ENCODE measurements around the gene KIF2C.
"Not testable (repeated sequence)": the region's sequence is repeated elsewhere in the genome, so short reads cannot be mapped to it uniquely, and the experiment has no call there.

Gene KIF2C

GRCh38 chr1:44760876-44761275, 21.2 kb downstream of the KIF2C start:
- peaks cover 9% of the 10 kb centered on the region for H3K4me1 Mint-ChIP-seq
- peaks cover 60% of the 10 kb centered on the region for H3K36me3 Mint-ChIP-seq
- no peaks in the 10 kb centered on the region for H3K9me3 Mint-ChIP-seq
- H3K27ac Mint-ChIP-seq: no peak overlapping the region
- CTCF ChIA-PET: no interaction called here
- H3K4me3 Mint-ChIP-seq: no peak overlapping the region
- no peaks in the 10 kb centered on the region for H3K27me3 Mint-ChIP-seq
- DNase-seq: no peak

GRCh38 chr1:44766421-44766820, 26.8 kb downstream of the KIF2C start:
- H3K27me3 Mint-ChIP-seq, H3K9me3 Mint-ChIP-seq, H3K4me3 Mint-ChIP-seq, H3K4me1 Mint-ChIP-seq, DNase-seq, H3K27ac Mint-ChIP-seq: not testable (repeated sequence)
- H3K36me3 Mint-ChIP-seq: peaks cover 41% of the 10 kb centered on the region
- CTCF ChIA-PET: interaction anchor here (0.8 to 1.4 kb wide), 4 partner anchors 16 to 22 kb away, joined by 3 to 6 read pairs (median 3); partner anchors contain the start of gene BEST4

GRCh38 chr1:44775078-44775929, 35.7 kb downstream of the KIF2C start, which contains the start of gene RPS8:
Gene RPS8 (plus strand): TSS chr1:44775540. CDS start chr1:44775597, 57 bp downstream.
- Mint-ChIP-seq H3K4me1 (peaks cover 49% of the 10 kb centered on the region), H3K9me3 (no peaks in the 10 kb centered on the region), H3K4me3 (peak within 1 kb of the TSS; percentile 88), H3K27me3 (no peaks in the 10 kb centered on the region), H3K27ac (peak within 1 kb of the TSS; percentile 97), H3K36me3 (peaks cover 47% of the 10 kb centered on the region)
- CTCF ChIA-PET: interaction anchor here (0.6 to 2.2 kb wide), 5 partner anchors 9 to 524 kb away, joined by 3 to 13 read pairs (median 3); partner anchors contain the start of gene PLK3
- DNase-seq: peak; percentile 93

- no peaks in the 10 kb centered on the region for H3K9me3 Mint-ChIP-seq
- H3K4me3 Mint-ChIP-seq: peak overlapping the region; percentile 88
- peaks cover 54% of the 10 kb centered on the region for H3K36me3 Mint-ChIP-seq
- H3K27ac Mint-ChIP-seq: peak overlapping the region; percentile 97
- H3K27me3 Mint-ChIP-seq: no peaks in the 10 kb centered on the region
- peak; percentile 46 for DNase-seq
- peaks cover 51% of the 10 kb centered on the region for H3K4me1 Mint-ChIP-seq
- CTCF ChIA-PET: interaction anchor here (0.7 to 2.2 kb wide), 4 partner anchors 8 to 523 kb away, joined by 3 to 13 read pairs (median 4); partner anchors contain the start of gene PLK3
Observed at GRCh38 chr1:44775930-44776729, 36.5 kb downstream of the KIF2C start.

- Mint-ChIP-seq H3K4me3 (peak overlapping the region; percentile 88), H3K27ac (peak overlapping the region; percentile 97), H3K36me3 (peaks cover 60% of the 10 kb centered on the region), H3K9me3 (no peaks in the 10 kb centered on the region), H3K4me1 (peaks cover 54% of the 10 kb centered on the region), H3K27me3 (no peaks in the 10 kb centered on the region)
- CTCF ChIA-PET: interaction anchor here (0.9 kb wide), 1 partner anchor 523 kb away, joined by 3 read pairs; no protein-coding TSS in a partner anchor
- DNase-seq: no peak
Observed at GRCh38 chr1:44776730-44777068, 37.1 kb downstream of the KIF2C start.

GRCh38 chr1:44777547-44777946, 37.9 kb downstream of the KIF2C start:
- Mint-ChIP-seq H3K9me3 (no peaks in the 10 kb centered on the region), H3K27ac (peak overlapping the region; percentile 56), H3K36me3 (peaks cover 64% of the 10 kb centered on the region), H3K4me1 (peaks cover 58% of the 10 kb centered on the region), H3K4me3 (peak overlapping the region; percentile 88), H3K27me3 (no peaks in the 10 kb centered on the region)
- DNase-seq: no peak
- CTCF ChIA-PET: interaction anchor here (0.8 to 1.1 kb wide), 2 partner anchors 13 to 48 kb away, joined by 3 read pairs; no protein-coding TSS in a partner anchor

GRCh38 chr1:44777969-44778635, 38.5 kb downstream of the KIF2C start:
- Mint-ChIP-seq H3K9me3 (no peaks in the 10 kb centered on the region), H3K4me1 (peaks cover 60% of the 10 kb centered on the region), H3K27me3 (no peaks in the 10 kb centered on the region), H3K36me3 (peaks cover 64% of the 10 kb centered on the region), H3K4me3 (peak overlapping the region; percentile 88), H3K27ac (peak overlapping the region; percentile 77)
- CTCF ChIA-PET: interaction anchor here (0.8 to 1.1 kb wide), 2 partner anchors 12 to 49 kb away, joined by 3 read pairs; no protein-coding TSS in a partner anchor
- no peak for DNase-seq

- no peaks in the 10 kb centered on the region for H3K9me3 Mint-ChIP-seq
- peak overlapping the region; percentile 49 for H3K4me3 Mint-ChIP-seq
- peaks cover 65% of the 10 kb centered on the region for H3K4me1 Mint-ChIP-seq
- no peaks in the 10 kb centered on the region for H3K27me3 Mint-ChIP-seq
- no peak for DNase-seq
- CTCF ChIA-PET: no interaction called here
- peak overlapping the region; percentile 77 for H3K27ac Mint-ChIP-seq
- peaks cover 68% of the 10 kb centered on the region for H3K36me3 Mint-ChIP-seq
Observed at GRCh38 chr1:44778705-44779576, 39.3 kb downstream of the KIF2C start.

GRCh38 chr1:44780583-44781121, 41.0 kb downstream of the KIF2C start:
- CTCF ChIA-PET: interaction anchor here (0.6 to 2.1 kb wide), 3 partner anchors 10 to 231 kb away, joined by 3 to 9 read pairs (median 3); partner anchors contain the start of gene UROD
- no peak for DNase-seq
- Mint-ChIP-seq H3K9me3 (no peaks in the 10 kb centered on the region), H3K4me3 (no peak overlapping the region), H3K27ac (no peak overlapping the region), H3K36me3 (peaks cover 63% of the 10 kb centered on the region), H3K27me3 (no peaks in the 10 kb centered on the region), H3K4me1 (peaks cover 71% of the 10 kb centered on the region)

- Mint-ChIP-seq H3K4me1 (peaks cover 54% of the 10 kb centered on the region), H3K27ac (peak overlapping the region; percentile 70), H3K36me3 (peaks cover 35% of the 10 kb centered on the region), H3K9me3 (no peaks in the 10 kb centered on the region), H3K27me3 (peaks cover 8% of the 10 kb centered on the region), H3K4me3 (peak overlapping the region; percentile 66)
- CTCF ChIA-PET: interaction anchor here (0.7 to 3.6 kb wide), 7 partner anchors 8 to 227 kb away, joined by 3 to 13 read pairs (median 3); partner anchors contain the start of genes HECTD3, RNU5D-1 and RPS8
- DNase-seq: no peak
Observed at GRCh38 chr1:44783697-44784093, 44.1 kb downstream of the KIF2C start.

- H3K9me3 Mint-ChIP-seq: no peaks in the 10 kb centered on the region
- H3K27ac Mint-ChIP-seq: peak overlapping the region; percentile 80
- peak overlapping the region; percentile 68 for H3K4me3 Mint-ChIP-seq
- DNase-seq: peak; percentile 60
- H3K4me1 Mint-ChIP-seq: peaks cover 47% of the 10 kb centered on the region
- CTCF ChIA-PET: interaction anchor here (0.7 to 3.6 kb wide), 14 partner anchors 9 to 521 kb away, joined by 3 to 20 read pairs (median 3); partner anchors contain the start of genes HECTD3, RNU5D-1, RPS8 and UROD
- H3K36me3 Mint-ChIP-seq: peaks cover 28% of the 10 kb centered on the region
- peaks cover 15% of the 10 kb centered on the region for H3K27me3 Mint-ChIP-seq
Observed at GRCh38 chr1:44784094-44785028, 44.7 kb downstream of the KIF2C start.

- Mint-ChIP-seq H3K36me3 (peaks cover 23% of the 10 kb centered on the region), H3K4me1 (peaks cover 45% of the 10 kb centered on the region), H3K27ac (peak overlapping the region; percentile 80), H3K27me3 (peaks cover 18% of the 10 kb centered on the region), H3K9me3 (no peaks in the 10 kb centered on the region), H3K4me3 (peak overlapping the region; percentile 68)
- CTCF ChIA-PET: interaction anchor here (0.7 to 3.6 kb wide), 12 partner anchors 8 to 520 kb away, joined by 3 to 20 read pairs (median 4); partner anchors contain the start of genes HECTD3, RNU5D-1, RPS8 and UROD
- DNase-seq: no peak
Observed at GRCh38 chr1:44785029-44785380, 45.4 kb downstream of the KIF2C start.
